Stimulated activated CD8-positive, alpha-beta memory T cell treated with anti-CD3 and anti-CD28 coated beads, Interleukin-7, amount 100 ng/mL, for 4 hours (primary cell): ENCODE results near the gene EPN1.
"Not testable (repeated sequence)": the region's sequence is repeated elsewhere in the genome, so short reads cannot be mapped to it uniquely, and the experiment has no call there.

Experiments used
- DNase-seq, 2 donors: peaks; one replicate each; pipeline ENCODE4 v3.0.0-alpha.2; 2020; ENCODE audit warnings: low read depth in 2 of 2

The EPN1 gene

DNA sequence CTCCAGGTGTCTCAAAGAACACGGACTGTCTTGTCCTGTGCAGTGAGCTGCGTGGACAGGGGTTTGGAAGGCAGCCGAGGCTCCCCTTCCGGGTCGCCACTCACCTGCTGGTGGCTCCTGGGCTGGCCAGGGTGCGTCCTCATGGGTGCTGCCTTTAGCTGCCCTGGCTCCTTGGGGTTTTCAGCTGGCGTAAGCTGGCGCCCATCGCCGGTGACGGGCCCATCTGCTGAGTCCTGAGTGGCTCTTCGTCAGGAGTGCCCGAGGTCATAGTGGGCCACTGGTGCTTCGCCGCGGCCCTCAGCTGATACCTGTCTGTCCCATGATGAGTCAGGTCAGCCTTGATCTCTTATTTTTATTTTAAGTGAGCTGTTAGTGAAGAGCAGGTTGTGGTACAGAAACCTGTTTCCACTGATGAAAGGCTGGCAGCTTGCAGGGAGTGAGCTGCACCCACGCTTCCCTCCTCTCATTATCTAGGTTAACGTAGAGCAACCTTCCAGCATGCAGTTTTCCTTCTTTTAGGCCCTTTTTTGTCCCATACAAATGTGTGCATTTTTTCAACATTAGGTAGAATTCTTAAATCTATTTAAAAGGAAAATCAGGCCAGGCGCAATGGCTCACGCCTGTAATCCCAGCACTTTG lies 18.4 kb downstream of the EPN1 start:
- DNase-seq: no peak

DNA sequence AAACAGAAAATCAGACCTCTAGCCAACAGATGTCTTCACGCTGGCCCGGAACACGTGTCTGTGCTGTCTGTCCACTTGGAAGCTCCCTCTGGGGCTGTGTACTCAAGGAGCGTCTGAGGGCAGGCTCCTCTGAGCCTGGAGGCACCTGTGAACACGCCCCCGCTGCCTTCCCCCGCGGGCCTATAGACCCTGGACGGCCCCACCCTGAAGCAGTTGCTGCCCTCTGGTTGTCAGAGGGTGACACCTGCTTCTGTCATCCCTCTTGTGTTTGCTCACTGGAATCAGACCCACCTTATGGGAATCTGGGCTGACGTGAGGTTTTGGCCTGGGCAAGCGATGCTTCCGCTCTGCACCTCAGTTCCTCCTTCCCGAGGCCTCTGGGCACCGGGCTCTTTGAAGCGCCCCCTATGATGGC lies 19.2 kb downstream of the EPN1 start:
- DNase-seq: no peak

DNA sequence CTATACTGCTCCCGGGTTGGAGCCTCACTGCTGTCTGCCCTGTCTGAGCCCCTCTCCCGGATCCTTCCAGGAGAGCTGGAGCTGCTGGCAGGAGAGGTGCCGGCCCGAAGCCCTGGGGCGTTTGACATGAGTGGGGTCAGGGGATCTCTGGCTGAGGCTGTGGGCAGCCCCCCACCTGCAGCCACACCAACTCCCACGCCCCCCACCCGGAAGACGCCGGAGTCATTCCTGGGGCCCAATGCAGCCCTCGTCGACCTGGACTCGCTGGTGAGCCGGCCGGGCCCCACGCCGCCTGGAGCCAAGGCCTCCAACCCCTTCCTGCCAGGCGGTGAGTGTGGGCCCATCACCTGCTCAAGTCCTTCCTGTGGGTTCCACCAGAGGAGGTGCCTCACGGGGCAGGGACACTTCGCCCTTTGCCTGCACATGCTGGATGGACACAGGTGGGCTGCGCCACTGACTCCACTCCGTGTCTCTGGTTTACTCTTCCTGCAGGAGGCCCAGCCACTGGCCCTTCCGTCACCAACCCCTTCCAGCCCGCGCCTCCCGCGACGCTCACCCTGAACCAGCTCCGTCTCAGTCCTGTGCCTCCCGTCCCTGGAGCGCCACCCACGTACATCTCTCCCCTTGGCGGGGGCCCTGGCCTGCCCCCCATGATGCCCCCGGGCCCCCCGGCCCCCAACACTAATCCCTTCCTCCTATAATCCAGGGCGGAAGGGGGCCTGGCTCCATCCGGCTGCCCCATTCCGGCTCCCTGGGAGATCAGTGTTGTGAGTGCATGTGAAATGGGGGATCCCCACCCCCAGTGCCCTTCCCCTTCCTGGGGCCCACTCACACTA lies 19.8 kb downstream of the EPN1 start:
- no peak for DNase-seq

DNA sequence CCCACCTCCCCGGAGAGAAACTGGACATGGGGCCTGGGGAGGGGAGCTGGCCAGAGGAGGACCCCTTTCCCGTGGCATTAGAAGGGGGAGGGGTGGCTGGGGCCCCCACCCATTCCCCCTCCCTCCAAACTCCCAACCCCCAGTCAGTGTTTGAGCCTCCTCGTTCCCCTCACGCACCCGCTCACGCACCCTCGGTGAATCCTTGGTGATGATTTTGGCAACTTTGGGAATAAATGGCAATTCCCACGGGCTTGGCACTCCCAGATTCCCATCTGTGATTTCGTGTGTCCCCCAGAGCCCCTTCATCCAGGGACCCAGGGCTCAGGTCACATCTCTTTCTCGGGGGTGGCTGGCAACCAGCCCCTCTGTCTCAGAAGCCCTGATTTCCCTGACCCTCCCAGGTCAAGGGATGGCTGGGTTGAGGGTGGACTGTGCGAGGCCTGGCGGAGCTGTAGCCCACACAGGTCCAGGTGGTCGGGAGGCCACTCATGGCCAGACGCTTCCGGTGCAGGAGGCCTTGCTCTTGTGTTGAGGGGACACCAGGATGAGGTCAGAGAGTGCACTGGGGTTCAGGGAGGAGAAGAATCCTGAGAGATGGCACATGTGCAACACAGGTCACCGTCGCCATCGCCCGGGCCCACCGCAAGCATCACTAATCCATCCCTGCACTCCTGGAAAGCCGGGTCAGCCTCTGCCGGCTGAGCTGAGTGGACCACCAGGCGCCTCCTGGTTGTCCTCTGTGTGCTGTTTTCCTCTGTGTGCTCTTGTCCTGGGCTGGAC lies 20.7 kb downstream of the EPN1 start:
- no peak for DNase-seq

GRCh38 chr19:55696301-55697068 lies 21.5 kb downstream of the EPN1 start:
- no peak for DNase-seq

- no peak for DNase-seq
Observed at GRCh38 chr19:55697069-55697440, 22.0 kb downstream of the EPN1 start.

DNA sequence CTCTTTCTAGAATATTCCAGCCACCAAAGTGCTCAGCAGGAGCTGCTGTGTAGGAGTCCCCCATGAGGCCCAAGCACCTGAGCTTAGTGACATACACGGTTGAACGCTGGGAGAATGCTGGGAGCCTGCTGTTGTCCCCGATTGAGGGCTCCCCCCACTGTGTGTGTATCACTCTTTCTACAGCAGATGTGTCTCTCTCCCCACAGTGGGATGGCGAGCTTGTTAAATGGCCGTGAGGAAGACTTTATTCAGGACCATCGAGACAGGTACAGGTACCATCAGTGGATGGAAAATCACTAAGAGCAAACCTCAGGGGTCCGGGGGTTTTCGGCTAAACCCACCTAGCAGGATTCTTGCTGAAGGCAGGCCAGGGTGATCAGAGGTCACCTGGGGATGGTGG lies 22.7 kb downstream of the EPN1 start:
- DNase-seq: no peak

GRCh38 chr19:55698256-55698655 lies 23.2 kb downstream of the EPN1 start:
- DNase-seq: no peak

DNA sequence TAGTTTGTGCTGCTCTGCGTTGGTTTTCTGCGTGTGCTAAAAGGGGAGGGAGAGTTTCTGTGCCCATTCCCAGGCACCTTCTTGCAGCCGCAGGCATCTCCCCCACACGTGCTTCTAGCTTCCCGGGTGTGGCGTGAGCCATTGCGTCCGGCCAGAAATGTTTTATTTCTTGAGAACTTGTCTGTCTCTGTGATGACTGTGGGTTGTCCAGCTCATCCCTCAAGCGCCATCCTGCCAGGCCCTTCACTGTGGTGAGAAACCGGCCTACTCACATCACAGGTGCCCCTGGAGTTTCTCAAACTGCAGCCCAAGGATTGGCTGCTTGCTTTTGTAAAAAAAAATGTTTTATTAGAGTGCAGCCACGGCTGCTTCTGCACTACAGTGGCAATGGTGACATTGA lies 24.2 kb downstream of the EPN1 start:
- no peak for DNase-seq

DNA sequence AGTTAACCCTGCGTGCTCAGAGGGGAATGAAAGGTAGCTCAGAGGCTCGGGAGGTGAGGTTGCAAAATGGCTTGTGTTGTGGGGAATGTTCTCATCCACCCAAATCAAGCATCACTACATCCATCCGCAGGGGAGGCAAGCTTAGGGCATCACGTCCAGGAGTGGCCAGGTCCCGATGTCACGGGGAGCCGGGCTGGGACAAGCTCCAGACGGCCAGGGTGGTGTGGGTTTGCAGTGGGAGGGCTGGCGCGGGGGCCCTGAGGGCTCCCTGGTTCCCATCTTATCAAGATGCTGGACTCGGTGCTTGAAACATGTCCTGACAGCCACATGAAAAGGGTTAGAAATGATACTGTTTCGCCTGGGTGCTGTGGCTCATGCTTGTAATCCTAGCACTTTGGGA lies 25.8 kb downstream of the EPN1 start:
- no peak for DNase-seq

DNA sequence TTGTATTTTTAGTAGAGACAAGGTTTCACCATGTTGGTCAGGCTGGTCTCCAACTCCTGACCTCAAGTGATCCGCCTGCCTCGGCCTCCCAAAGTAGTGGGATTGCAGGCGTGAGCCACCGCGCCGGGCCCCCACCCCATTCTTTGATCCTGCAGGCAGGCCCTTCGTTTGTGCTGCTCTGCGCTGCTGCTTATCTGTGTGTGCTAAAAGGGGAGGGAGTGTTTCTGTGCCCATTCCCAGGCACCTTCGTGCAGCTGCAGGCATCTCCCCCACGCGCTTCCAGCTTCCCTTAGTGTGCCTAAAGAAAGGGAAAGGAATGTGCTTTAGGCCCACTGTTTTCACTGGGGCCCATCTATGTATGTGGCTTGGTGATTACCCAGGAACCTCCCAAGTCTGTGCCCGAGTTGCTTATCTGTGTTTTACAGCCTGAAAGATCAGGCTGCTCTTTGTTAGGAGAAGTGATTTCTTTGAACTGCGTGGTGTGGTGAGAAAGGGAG lies 27.2 kb downstream of the EPN1 start:
- DNase-seq: no peak

- DNase-seq: peak in 1 of 2 donors; percentile 22
Observed at GRCh38 chr19:55703790-55704215, 28.8 kb downstream of the EPN1 start.

DNA sequence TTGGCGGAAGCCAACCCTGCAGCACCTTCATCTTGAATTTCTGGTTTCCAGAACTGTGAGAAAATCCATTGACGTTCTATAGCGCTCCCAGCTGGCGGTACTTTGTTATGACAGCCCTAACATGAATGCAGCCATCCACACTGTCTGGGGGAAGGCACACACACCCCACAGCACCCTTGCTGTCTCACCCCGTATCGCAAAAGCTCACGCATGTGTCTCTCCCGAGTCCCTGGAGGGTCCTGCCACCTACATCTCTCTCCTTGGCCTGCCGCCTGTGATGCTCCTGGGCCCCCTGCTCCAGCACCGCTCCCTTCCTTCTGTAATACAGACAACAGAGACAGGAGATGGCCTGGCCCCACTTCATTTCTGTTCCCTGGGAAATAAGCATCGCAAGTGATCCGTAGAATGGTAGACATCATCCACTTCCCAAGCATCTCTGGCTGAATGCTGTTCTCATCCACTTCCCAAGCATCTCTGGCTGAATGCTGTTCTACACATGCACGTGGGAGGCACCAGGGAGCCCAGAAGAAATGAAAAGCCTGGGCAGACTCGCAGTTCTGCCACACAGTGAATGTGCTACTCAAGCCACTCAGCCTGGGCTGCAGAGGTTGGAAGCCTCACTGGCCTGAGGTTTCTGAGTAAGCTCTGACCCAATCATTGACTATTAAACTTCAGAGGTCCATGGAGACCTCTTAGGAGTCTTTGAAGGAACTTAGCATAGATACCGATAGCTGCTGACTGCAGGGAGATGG lies 29.6 kb downstream of the EPN1 start:
- DNase-seq: no peak

DNA sequence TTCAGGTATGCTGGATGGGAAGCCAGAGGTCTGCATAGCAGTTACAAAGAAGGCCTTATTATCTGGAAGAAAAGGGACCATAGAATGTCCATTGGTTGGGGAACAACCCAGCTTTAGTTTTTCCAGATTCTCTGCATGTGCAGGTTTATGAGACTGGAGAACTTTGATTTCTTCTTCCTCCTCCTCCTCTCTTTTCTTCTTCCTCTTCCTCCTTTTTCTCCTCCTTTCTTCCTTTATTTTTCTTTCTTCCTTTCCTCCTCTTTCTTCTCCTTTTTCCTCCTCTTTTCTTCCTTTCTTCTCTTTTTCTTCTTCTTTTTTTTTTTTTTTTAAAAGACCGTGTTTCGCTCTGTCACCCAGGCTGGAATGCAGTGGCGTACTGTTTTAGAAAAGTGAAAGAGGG lies 30.9 kb downstream of the EPN1 start:
- no peak for DNase-seq

DNA sequence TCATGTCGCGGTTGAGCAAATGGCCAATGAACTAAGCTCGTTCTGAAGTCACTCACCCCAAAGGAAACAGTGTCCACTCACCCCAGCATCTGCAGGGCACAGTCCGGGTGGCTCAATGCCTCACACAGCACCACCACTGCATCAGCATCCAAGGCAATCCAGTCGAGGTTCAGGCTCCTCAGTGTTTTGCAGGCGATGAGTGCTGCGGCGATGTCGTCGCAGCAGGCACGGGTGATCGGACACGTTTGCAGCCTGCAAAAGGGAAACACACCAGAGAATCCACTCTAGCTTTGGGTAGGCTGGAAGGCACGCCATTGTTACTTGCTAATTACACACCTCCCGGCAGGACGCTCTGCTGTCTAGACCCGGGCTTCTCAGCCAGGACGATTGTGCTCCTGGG lies 36.7 kb downstream of the EPN1 start:
- no peak for DNase-seq

GRCh38 chr19:55712804-55713631 lies 38.0 kb downstream of the EPN1 start:
- no peak for DNase-seq

DNA sequence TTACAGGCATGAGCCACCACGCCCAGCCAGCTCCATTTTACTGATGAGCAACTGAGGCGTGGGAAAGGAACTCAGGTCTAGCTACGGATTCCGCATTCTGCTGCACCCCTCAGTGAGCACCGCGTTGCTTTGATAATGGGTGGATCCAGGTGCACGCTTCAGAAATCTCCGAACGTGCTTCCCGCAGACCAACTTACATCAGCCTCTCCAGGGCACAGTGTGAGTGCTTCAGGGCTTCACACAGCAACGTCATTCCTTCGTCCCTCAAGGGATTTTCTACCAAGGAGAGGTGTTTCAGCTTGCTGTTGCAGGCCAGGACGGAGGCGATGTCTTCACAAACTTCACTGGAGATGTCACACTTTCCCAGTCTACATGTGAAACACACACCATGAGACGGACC lies 41.5 kb downstream of the EPN1 start:
- no peak for DNase-seq

- no peak for DNase-seq
Observed at GRCh38 chr19:55717251-55717650, 42.2 kb downstream of the EPN1 start.

DNA sequence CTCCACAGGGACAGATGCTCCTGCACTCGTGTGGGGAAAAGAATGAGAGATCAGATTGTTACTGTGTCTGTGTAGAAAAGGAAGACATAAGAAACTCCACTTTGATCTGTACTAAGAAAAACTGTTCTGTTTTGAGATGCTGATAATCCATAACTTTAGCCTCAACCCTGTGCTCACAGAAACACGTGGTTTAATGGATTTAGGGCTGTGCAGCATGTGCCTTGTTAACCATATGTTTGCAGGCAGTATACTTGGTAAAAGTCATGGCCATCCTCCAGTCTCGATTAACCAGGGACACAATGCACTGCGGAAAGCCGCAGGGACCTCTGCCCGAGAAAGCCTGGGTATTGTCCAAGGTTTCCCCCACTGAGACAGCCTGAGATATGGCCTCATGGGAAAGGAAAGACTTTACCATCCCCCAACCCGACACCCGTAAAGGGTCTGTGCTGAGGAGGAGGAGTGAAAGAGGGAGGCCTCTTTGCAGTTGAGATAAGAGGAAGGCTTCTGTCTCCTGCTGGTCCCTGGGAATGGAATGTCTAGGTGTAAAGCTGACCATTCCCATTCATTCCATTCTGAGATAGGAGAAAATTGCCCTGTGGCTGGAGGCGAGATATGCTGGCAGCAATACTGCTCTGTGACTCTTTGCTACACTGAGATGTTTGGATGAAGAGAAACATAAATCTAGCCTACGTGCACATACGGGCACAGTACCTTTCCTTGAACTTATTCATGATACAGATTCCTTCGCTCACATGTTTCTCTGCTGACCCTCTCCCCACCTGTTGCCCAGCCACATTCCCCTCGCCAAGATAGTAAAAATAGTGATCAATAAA lies 43.1 kb downstream of the EPN1 start:
- DNase-seq: not testable (repeated sequence)
